ENCODE data around the gene MCF2L.

MCF2L gene

DNA sequence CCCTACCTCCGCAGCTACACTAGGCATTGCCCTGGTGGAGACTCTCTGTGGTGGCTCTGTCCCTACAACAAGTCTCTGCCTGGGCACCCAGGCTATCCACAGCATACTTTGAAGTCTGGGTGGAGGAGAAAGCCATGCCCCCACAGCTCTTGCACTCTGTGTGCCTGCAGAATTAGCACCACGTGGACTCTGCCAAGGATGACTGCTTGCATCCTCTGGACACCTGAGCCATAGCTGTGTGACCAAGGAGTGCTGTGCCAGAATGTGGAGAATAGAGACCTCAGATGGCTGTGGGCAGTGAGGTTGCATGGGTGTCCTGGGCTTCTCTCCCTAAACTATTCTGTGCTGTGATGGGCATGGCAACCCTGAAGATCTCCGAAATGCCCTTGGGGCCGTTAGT, 21.2 kb upstream of the MCF2L start:
- no peak for DNase-seq

DNA sequence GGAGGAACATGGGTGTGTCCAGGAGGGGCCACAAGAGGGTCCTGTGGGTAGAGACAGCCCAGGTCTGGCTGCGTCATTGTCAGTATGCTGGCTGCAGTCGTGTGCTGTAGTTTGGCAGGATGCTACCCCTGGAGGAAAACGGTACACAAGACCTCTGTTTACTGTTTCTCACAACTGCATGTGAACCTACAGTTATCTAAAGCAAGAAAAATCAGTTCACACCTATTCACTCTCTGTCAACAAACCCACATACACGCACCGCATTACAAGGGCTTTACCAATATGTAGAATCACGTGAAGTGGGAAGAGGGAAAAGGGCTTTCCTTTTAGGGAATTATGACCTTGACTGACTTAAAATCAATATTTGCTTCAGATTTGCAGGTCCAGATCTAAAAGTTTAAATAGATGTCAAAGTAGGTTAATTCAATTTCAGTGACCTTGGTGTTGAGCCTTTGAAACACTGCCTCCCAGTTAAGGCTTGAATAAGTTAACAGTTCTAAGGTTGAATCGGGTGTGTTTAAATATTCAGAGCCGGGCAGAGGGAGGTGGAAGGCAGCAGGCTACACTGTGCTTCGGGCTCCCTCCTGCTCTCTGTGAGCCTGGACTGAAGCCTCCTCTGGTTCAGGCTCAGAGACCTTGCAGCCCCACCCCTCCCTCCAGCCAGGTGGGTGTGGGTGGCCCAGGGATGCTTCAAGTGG, 17.2 kb upstream of the MCF2L start:
- DNase-seq, result no peak

DNA sequence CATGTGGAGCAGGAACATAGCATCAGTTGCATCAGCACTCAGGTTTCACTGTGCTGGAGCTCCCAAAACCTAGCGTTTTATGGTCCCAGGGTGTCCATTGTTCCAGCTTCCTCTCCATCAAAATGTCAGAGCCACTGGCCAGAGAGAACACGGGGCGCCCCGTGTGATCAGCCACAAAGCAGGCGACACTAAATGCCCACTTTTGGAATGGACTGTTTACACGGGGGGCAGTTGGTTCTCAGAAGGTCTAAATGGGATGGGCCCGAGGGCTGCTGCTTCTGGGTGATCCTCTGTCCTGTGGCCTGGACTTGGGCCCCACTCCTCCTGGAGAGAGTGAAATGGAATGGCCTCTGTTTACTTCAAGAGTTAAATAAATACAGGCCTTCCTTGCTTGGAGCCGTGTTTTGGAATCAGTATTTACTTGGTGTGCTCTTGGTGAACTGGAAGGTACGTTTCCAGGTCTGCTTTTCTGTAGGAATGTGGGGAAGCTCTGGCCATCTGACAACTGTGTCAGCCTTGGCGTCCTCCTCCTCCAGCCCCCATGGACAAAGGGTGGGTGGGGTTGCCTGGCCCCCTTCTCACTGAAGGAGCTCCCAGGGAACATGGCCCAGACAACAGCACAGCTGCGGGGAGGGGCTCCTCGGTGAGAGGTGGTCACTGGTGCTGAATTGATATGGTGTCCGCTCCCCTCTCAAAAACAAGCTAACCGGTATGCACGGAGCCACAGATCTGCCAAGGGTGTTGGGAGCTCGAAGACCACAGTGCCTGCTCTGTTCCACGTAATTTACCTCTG, 16.1 kb upstream of the MCF2L start:
- no peak for DNase-seq

DNA sequence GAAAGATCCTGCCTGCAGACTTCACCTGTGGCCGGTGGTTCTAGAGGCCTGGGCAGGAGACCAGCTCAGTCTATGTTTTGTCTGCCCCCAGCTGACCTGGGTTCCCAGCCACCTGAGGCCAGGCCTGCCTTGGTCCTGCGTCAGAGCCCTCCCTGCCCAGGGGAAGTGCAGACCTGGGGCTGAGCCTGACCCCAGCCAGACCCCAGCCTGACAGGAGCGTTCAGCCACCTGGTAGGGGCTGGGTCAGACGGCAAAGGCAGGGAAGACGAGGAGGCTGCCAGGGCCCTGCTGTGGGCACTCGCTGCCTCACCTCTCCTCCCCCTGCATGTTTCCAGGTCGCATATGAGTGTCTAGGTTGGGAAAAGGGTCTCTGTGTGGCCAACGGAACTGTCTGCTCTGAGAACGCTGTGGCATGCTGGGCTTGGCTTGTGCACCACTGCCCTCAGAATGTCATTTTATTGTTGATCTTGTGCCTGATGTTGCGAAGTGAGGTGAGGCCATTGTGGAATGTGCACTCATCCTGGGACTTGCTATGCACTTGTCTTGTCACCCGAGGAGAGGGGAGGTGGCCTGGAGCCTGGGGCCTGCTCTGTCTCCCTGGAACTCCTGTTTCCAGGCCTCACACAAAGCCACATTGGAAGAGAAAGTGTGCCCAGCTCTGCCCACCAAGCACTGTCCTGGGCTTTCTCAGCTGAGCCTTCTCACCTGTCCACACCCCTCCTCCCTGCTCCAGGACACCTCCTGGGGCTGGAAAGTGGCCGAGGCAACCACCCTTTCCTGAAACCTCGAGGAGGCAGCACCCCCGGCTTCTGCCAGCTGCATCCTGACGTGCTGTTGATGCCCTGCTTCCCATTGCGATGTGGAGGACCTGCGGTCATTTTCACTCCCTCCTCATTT, 15.2 kb upstream of the MCF2L start:
- DNase-seq, result no peak

DNA sequence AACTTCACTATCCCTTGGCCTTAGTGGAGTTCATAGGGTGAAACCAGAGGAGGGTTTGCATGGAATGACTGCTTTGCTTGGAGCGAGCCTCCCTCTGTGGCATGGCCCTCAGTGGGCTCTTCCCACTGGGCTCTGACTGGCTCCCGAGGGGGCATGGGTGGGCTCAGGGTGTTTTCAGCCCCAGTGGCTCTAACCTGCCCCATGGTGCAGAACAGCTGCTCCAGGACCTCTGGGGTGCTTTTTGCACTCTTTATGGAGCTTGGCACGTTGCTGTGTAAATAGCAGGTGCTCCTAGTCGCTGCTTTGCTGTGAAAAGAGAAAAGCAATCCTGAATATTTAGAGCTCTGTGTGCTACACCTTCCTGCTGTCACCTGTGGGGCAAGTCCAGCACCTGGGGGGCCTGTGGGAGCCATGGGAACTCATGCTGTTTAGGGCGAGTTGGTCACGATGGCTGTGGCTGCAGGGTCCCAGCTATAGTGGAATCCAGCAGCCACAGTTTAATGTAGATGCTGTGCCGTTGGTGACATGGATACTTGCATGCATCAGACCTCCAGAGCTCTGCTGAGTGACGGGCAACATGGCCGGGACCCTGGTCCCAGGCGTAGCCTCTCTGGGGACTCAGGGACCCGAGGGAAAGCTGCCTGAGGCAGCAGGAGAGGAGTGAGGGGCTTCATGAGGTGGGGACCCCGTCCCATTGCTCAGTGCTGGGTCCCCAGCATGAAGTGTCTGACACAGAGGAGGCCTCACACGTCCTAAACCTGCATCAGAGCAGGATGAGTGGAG, 14.3 kb upstream of the MCF2L start:
- DNase-seq, result no peak

DNA sequence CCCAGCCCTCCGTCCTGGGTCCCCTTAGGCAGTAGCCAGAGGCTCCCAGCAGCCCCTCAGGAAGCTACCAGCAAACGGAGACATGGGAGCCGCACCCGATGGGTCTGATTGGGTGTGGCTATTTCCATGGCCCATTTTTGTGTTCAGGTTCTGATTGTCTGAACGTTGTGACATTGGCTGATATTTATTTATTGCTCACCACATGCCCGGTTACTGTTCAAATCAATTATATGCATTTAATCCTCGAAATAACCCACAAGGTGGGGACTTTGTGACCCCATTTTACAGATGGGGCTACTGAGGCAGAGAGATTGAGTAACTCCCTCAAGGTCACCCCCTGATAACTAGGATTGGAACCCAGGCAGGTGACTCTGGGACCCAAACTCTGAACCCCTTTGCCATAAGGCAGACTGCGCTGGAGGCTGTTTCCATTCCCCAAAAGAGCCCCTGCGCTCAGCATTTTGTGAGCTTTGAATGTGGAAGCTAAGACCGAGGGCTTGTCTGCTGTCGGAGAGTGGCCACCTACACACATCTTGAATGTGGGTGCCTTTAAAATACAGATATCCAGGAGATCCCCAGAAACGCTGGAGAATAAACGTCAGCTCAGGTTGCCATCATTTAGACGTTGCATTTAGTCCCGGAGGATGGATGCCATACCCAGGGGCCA, 13.6 kb upstream of the MCF2L start:
- no peak for DNase-seq

DNA sequence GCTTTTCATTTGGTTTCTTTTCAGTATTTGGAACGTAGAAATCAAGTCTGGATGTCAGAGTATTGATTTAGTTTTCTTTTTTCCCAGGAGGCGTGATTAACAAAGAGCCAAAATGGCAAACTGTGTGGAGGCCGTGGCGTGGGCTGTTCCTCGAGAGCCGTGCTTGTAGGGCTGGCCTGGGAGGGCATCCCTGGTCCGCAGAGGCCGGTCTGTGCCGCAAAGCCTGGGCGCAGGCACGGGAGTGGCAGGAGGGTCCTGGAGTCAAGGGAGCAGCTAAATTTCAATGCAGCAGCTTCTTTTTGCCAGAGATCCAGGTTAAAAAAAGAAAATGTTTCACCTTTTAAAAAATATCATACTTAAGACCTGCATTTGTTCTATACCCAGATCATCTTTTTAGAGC, 13.1 kb upstream of the MCF2L start:
- no peak for DNase-seq

DNA sequence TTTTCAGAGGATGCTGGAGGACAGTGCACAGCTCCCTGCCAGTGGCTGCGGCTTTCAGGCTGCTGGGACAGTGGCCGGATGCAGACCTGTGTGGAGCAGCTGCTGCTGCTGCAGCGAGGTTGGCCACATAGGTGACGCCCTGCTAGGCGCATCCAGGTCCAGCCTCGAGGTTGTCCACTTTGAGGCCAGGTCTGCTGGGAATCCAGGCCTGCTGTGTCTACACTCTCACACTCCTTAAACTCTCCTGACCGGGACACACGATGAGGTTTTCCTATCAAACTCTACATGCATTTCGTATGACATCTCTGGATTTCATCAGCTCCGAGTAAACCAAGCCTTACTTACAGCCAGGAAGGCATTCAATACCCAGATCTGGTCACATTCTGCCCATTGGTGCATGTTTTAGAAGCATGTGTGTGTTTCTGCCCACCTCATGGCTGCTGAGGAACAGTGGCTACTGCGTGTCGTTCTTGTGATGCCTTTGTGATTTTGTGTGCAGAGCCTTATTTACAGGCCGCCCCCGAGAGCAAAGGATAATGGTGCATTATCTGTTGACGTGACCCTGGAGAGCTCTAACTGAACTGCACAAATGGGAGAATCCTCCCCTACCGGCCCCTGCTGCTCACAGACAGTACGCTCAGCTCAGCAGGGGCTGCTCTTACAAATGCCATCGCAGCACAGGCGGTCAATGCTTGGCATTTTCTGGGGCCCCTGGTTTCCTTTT, 12.3 kb upstream of the MCF2L start:
- no peak for DNase-seq

DNA sequence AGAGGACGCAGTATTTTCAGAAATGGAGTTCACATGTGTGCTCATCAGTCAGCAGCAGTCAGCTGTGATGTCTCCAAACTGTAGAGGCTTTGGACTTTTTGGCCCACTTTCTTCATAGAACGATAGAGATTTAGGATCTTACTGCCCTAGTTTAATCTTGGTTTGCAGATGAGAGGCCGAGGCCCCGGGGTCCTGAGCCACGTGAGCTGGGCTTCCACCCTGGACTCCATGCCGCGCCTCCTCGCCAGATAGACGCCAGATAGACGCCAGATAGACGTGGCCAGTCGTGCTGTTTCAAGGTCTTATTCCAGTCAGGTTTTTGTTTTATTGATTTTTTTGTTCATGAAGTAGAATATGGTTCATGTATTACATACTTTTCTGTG, 11.7 kb upstream of the MCF2L start:
- no peak for DNase-seq

DNA sequence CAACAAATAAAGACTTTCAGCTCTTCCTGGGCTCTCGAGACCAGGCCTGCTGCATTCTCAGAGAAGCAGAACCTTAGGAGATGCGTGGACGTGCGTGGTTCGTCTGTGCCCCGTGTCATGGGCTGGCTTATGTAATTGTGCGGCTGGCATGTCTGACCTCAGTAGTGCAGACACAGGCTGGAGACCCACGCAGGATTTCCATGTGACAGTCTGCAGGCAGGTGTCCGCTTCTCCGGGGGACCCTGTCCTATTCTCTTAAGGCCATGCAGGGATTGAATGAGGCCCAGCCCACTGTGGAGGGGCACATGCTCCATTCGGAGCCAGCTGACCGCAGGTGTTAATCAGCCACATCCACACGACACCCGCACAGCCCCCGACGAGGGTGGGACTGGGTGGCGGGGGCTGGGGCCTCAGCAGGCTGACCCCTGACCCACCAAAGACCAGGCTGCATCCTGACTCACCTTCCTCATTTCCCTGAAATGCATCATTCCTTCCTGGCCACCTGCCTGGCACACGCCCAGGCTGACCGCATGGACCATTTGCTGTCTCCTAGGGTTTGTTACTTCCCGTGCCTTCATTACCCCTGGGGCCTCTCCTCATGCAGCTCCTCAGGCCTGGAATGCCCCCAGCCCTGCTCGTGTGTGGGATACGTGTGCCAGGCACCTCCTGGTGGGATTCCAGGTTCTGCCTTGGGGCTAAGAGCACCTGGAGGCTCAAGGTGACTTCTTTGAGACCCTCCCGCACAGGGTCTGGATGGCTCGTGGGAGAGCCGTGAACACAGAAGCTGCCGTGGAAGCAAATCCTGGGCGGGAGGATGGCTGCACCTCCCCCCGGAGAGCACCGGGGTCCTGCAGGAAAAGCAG, 10.7 kb upstream of the MCF2L start:
- DNase-seq, result no peak

DNA sequence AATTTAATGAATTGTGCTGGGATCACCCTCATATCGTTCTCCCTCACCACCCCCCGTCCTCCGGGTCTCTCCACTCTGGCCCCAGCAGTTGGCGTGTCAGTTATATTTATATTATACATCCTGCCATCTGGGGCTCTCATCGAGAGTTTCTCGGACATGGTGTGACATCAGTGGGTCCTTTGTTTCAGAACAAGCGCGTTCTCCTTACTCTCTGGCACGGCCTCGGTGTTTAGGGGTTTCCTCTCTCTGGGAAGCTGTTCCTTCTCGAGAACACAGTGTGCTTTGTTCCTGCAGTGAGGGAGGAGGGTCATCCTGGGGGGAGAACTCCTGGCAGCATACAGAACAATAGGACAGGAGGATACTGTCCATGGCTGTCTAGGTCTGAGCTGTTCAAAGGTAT, 9.8 kb upstream of the MCF2L start:
- peak in 35 of 56 donors; percentile 18 to 81 (median 41) for DNase-seq

DNA sequence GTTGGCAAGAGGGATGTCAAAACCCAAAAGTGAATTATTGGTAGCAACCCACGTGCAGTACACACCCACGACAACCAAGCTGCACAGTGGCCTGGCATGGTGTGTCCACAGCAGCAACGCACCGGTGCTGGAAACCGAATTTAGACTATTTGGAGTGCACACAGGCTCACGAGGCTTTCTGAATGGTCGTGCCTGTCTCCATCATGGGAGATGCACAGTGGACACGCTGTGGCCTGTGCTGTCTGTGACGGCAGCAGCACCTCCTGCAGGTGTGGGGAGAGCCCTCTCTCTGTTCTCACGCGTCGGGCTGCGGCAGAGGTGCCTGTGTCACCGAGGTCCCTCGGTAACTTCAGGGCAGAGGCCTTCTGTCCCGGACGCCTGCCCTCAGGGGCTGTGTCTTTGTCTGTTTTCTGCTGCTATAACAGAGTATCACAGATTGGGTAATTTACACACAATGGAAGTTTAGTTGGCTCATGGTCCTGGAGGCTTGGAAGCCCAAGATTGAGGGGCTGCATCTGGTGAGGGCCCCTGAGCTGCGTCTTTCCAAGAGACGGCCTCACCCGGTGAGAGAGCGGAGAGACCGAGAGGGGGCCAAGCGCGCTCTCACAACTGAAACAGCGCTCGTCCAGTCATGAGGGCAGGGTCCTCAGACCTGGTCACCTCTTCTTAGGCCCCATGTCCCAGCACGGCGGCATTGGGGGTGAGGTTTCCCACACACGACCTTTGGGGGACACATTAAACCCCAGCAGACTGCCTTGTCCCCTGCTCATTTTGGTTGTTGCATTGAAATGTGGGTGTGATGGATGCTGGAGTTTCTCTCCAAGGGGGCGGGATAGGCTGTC, 9.1 kb upstream of the MCF2L start:
- DNase-seq, result no peak

DNA sequence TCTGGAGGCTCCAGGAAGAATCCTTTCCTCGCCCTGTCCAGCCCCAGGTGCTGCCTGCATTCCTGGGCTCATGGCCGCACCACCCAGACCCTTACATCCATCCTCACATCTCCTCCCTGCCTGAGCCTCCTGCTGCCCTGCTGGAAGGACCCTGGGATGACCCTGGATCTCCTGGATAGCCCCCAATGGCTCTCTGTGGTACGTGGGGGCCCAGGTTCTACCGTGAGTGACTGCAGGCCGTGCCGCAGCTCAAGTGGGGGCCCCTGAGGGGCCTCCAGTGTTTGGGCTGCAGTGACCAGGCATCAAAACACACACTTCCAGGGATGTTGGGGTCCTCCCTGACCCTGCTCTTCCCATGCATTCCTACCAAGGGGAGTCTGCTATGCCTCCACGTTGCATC, 8.3 kb upstream of the MCF2L start:
- DNase-seq, result no peak

DNA sequence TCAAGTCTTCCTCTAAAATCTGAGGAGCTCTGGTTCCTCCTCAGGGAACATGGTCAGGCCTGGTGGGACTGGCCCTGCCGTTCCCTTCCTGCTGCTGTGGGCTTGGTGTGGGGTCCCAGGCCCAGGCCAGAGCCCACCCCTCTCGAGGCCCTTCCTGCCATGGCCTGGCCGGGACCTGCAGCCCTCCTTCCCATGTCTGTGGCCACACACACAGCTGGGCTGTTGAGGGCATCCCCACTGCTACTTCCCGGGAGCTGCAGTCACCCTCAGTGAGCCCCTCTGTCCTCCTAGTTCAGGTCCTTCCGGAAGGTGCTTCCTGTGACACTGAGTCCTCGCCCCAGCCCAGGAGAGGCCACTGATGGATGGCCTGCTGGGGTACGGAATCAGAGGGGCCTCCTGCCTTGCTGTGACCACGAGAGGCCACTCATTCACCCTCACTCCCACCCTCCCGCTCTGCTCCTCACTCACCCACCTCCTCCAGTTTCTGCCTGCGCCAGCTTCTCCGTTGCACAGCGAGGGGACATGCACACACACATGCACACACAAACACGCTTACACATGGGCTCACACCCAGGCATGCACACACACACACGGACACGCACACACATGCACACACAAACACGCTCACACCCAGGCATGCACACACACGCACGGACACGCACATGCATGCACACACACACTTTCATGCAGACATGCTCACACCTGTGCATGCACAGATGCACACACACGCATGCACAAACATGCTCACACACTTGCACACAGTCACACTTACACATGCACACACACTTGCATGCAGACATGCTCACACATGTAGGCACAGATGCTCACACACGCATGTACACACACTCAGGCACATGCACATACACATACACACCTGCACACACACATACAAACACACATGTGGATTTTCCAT, 7.3 kb upstream of the MCF2L start:
- DNase-seq, result no peak

DNA sequence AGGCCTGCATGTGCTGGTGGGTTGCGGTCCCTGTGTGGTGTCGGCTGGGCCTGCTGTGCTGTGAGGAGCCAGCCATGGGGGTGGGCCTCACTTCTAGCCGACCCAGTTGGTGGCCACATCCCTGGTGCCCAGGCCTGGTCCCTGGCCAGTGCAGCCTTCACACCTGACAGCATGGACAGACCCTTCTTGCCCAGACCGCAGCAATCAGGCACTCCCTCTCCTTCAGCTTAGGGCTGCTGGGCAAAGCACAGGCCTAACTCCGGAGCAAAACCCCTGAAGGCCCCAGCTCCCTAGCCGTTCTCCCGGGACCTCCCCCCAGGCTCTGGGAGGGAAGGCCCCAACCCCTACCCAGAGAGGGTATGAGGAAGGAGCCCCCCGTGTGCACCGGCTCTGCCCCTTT, 6.6 kb upstream of the MCF2L start:
- DNase-seq, result no peak

DNA sequence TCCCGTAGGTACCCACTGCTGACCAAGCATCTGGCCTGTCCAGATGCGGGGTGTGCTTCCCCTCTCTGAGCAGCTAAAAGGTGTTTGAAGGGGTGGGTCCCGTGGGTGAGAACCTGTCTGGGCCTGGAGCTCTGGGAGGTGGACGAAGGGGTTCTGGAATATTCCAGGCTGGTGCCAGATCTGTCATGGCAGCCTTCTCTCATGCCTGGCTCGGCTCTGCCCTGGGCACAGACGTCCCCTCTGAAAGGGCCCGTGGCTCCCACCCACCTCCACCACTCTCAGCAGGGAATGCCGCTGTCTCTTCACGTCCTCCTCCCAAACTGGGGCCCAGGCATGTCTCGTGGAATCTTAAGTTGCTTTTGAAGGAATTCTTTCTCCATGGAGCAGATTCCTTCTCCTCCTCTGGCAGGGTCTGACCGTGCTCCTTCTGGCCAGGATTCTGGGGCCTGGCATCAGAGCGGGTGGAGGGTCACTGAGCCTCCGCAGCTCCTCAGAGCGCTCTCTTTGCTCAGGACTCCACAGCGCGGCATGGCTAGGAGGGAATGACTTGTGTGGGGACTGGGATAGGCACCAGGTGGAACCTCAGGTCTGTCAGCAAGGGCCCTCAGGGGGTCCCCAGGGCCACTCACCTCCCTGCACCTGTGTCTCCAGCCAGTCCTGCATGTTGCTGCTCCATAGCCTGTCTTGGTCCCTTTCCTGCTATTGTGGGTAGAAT, 5.9 kb upstream of the MCF2L start:
- DNase-seq, result no peak

Data from nucleus accumbens (tissue), 56 donors.